ENCODE results near the gene CASP9.
"Not testable (repeated sequence)": the region's sequence is repeated elsewhere in the genome, so short reads cannot be mapped to it uniquely, and the experiment has no call there.

GRCh38 chr1:15482983-15483543 lies 41.0 kb downstream of the CASP9 start:
- not testable (repeated sequence) for TF ChIP-seq USF2 (IDR thresholded peaks at IDR 0.05; ENCODE audit: low read depth, low read length); USF2 (CRISPR knock-in tag; IDR thresholded peaks at IDR 0.05; ENCODE audit: borderline replicate concordance); RAD51 (IDR thresholded peaks at IDR 0.05; ENCODE audit: borderline replicate concordance); ZNF563 (CRISPR knock-in tag; IDR thresholded peaks at IDR 0.05); ZBTB20 (CRISPR knock-in tag; IDR thresholded peaks at IDR 0.05; ENCODE audit: borderline replicate concordance, low read depth)

All from HepG2 (cell line).